ENCODE results near the gene KRTAP10-6.
A peak's percentile ranks its signal among the peaks of the same experiment; 100 is the strongest.
"Not testable (repeated sequence)": the region's sequence is repeated elsewhere in the genome, so short reads cannot be mapped to it uniquely, and the experiment has no call there.

KRTAP10-6 gene

DNA sequence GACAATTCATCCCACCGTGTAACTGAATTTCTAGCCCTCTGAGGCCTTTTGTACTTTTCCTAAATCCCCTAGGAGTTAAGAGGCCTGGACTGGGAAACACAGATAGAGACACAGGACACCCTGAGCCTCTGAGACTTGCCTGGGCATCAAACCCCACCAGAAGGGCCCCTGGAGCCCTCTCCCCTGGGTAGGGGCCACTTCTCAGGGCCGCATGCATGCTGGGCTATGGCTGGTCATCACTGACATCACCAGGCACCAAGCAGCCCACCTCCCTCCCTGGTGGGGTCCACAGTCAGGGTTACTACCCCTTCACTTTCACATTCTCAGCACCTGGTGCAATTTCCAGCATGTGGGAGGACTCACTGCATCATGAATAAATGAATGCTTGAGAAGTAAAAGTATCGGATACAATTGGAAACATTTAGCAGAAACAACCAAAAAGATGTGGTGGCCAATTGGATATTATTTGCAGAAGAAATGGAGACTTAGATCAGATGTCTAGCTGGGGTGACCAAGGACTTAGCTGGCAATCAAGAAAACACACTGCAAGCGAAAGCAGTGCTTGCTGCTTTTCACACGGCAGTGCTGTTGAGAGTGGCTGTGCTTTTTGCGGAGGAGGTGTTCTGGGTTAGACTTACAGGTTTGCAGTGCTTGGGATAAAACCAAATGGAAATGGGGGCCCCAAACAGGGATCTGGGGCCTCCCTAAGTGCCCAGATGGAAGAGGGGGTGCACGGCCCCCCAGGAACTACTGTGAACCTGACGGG is 7.1 kb upstream of the KRTAP10-6 start:
- no peak for DNase-seq (ENCODE audit: low spot score)

DNA sequence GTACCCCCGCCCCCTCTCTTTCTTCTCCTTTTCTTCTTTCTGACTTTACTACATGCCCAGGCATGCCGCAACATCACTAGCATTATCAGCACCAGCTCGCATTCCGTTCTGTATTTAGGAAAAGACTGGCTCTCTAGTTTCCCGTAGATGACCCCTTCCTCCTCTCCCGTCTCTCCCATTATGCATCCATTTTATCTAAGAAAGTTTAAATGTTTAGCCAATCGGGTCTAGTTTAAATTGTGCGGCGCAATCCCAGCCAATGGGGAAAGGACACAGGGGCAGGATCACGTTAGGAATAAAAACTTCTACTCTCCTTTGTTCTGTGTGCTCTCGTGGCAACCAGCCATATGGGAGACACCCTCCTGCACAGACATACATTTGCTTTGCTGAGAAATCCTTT is 5.8 kb upstream of the KRTAP10-6 start:
- DNase-seq (ENCODE audit: low spot score), result no peak

DNA sequence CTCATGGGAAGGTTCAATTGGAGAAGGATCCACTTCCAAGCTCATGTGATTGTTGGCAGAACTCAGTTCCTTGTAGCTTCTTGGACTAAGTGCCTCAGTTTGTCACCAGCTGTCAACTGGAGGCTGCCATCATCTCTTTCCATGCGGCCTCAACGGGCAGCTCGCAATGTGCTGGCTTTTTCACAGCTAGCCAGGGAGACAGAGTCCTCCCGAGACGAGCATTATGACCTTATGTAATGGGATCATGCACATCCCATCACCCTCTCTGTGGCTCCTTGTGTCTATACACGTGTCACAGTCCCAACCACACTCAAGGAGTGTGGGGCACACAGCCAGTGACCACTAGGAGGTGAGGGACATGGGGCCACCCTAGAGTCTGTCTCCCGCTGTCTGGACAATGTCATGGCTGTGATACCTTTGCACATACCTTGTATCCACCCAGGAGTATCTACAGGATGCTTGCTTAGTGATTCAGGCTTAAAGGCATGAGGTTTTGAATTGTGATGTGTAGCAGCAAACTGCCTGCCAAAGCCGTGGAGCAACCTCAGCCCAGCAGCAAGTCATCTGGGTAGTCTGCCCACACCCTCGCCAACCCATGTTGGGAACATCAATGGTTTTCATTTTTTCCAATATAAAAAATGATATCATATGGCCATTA is 3.9 kb upstream of the KRTAP10-6 start:
- DNase-seq (ENCODE audit: low spot score), result no peak

DNA sequence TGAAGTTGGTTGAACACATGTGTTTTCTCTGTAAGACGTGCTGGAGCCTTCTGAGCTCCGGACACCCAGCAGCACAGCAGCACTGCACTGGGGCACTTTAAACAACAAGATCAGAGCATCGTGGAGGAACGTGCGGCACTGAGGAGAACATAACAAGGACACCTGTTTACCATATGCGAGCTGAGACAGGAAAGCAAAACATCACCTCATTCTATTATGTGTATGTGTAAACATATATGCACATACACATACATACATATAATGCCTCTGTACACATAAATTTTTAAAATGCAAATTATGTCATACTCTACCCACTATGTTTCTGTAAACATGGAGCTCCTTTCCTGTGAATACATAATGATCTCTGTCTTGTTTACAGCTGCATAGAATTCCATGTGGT is 3.2 kb upstream of the KRTAP10-6 start:
- DNase-seq (ENCODE audit: low spot score), result no peak

DNA sequence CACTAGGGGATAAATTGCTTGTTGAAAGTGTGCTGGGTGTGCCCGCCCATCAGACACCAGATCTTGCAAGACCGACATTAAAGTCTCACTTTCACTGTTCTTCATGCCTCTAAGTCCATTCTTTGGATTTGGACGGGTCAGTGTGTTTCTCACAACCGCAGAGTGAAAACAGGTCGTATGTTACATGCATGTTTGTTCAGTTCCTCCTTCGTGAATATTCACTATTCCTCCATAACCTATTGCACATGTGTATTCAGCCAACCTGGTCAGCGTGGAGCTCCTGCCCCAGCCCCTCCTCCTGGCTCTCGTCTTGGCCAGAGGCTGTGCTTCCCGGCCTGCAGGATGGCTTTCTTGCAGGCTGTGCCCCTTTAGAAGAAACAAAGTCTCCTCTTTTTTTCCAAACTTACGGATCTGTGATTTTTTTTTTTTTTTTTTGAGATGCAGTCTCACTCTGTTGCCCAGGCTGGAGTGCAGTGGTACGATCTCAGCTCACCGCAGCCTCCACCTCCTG is 2.2 kb upstream of the KRTAP10-6 start:
- no peak for DNase-seq (ENCODE audit: low spot score)

DNA sequence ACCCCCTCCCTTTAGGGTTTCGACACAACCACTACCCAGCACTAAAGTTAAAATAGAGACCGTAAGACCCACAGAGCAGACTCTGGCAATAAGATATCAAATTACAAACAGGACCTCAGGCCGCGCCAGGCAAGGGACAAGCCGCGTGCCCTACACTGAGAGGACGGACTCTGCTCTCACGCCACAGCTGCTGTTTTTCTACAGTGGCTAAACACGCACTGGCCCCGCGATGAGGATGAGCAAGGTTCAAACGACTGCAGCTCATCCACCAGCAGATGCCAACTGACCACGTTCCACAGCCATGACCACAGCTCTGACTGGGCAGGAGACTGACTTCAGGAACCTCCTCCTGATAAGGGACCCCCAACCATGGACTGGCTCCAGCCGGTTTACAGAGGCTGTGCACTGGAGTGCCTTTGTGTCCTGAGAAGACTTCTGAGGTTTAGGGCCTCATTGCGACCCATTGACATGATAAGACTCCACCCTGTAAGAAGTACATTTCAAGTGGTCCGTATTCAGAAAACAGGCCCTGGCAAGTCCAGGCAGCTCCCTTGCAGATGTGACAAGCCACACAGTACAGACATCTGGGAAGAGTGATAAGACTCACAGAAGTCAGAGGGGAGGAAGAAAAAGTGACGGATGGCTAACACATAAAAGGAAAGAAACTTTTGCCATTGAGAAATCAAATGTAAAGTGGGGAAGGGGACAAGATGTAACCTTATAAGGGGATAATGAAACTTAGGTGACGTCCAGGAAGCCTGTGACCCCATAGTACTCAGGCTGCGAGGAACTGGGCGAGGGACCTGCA is 1.5 kb upstream of the KRTAP10-6 start:
- DNase-seq (ENCODE audit: low spot score), result peak; percentile 72

DNA sequence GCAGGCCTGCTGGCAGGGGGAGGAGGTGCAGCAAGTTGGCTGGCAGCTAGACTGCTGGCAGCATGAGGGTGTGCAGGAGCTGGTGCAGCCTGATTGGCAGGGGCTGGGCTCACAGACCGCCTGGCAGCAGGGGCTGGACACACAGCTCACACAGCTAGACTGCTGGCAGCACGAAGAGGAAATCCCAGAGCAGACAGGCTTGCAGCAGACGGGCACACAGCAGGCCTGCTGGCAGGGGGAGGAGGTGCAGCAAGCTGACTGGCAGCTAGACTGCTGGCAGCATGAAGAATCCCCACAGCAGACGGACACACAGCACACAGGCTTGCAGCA is 539 bp downstream of the KRTAP10-6 start:
- not testable (repeated sequence) for DNase-seq (ENCODE audit: low spot score)

DNA sequence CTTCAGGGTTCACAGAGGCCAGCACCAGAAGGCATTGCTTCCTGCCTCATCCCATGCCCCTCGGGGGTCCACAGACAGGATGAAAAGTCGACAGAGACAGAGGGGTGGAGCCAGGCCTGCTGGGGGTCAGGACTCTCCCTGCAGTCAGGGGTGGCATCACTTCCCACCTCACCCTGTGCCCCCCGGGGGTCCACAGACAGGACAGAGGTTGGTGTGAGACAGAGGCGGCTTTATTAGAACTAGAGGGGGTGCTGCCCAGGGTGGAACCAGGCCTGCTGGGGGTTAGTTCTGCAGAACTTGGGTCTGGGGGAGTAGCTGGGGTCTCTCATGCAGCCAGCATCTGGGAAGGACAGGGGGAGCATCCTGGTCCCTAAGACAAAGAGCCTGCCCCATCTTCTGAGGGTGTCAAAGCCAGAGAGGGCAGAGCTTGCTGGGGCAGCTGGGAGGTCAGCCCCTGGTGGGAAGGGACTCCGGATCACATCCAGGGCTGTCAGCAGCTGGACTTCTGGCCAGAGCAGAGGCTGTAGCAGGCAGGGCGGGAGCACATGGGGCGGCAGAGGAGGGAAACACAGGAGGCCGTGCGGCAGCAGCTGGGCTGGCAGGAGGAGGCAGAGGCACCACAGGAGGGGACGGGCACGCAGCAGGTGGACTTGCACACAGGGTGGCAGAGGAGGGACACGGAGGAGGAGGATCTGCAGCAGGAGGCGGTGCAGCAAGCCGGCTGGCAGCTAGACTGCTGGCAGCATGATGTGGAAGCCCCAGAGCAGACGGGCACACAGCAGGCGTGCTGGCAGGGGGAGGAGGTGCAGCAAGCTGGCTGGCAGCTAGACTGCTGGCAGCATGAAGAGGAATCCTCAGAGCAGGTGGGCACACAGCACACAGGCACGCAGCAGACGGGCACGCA is 1.2 kb downstream of the KRTAP10-6 start:
- DNase-seq (ENCODE audit: low spot score), result not testable (repeated sequence)

DNA sequence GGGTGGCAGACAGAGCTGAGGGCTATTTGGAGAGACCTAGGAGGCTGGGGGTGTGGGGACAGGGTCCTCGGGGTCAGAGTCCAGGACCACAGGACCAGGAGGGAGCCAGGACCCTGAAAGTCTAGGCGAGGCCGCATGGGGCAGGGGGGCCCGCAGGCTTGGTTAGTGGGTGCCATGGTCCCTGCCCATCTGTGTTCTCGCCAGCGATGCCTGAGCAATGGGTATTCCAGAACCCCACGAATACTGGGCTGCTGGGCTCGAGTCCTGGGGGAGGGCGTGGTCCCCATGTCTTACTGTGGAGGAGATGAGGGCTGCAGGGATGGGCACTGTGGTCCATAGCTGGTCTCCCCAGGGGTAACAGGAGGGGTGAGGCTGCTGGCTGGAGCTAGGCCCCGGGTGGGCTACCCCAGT is 2.0 kb downstream of the KRTAP10-6 start:
- no peak for DNase-seq (ENCODE audit: low spot score)

DNA sequence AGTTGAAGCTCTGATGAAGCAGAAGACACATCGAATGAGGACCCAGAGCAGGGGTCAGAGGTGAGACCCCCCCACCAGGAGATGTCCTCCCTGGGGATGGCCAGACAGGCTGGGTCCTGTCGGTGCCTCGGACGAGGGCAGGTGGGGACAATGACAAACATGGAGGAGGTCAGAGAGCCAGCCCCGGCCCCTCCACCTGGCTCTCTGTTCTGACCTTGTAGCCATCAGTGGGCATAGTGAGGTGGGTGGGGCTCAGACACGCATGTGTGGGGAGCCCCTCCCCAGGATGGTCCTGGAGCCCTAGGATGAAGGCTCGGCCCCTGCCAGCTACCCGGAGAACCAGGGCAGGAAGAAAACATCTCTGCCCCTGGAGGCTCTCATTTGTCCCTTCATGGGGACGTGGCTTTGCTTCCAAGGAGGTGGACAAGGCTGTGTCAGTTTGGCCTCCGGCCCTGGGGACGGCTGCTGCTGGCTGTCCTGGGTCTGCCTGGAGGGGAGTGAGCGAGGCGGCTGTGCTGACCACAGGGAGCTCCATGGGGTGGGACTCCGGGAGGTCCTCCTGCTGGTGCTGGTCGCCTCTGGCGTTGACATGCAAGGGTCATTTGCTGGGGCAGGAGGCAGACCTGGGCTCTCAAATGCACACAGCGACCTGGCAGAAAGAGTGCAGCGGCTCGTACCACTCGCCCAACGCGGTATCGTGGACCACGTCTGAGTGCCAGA is 2.6 kb downstream of the KRTAP10-6 start:
- DNase-seq (ENCODE audit: low spot score), result no peak

DNA sequence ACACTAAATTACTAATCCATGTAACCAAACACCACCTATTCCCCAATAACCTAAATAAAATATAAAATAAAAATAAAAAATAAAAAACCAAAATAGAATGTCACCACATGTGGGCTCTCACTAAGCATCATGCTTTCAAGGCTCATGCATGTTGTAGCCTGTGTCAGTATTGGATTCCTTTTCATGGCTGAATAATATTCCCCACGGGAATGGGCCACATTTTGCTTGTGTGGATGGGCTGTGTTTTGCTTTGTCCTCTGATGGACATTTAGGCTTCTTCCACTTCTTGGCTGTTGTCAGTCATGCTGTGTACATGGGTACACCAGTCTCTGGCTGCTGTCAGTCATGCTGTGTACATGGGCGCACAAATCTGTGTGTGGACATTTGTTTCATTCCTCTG is 3.2 kb downstream of the KRTAP10-6 start:
- no peak for DNase-seq (ENCODE audit: low spot score)

DNA sequence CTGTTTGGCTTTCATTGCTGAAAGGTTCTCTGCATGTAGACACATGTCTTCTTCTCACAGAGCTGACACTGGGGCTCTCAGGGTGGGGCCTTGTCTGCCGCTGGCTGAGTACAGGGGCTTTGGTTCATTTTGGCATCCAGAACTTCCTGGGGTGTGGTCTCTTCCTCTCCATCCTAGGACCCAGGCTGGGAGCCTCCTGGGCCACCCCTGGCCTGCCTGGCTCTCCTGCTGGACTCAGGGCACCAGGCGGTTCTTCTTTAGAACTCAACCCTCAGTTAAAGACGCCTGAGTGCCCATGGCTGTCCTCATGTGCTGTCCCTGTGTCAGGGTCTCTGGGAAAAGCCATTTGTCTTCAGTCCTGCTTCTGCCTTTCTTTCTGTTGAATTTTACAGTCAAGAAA is 6.4 kb downstream of the KRTAP10-6 start:
- no peak for DNase-seq (ENCODE audit: low spot score)

DNA sequence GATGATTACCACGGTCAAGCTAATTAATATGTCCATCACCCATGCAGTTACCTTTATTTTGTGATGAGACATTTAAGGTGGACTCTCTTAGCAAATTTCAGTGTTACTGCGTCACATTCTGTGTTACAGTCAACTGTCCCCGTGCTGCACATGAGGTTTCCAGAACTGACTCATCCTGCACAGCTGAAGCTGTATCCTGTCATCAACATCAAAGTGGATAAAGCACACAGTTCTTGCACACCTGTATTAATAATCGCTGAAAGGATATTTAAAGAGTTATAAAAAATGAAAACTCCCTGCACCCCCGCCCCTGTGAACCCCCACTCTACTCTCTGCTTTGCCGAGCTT is 8.5 kb downstream of the KRTAP10-6 start:
- no peak for DNase-seq (ENCODE audit: low spot score)

DNA sequence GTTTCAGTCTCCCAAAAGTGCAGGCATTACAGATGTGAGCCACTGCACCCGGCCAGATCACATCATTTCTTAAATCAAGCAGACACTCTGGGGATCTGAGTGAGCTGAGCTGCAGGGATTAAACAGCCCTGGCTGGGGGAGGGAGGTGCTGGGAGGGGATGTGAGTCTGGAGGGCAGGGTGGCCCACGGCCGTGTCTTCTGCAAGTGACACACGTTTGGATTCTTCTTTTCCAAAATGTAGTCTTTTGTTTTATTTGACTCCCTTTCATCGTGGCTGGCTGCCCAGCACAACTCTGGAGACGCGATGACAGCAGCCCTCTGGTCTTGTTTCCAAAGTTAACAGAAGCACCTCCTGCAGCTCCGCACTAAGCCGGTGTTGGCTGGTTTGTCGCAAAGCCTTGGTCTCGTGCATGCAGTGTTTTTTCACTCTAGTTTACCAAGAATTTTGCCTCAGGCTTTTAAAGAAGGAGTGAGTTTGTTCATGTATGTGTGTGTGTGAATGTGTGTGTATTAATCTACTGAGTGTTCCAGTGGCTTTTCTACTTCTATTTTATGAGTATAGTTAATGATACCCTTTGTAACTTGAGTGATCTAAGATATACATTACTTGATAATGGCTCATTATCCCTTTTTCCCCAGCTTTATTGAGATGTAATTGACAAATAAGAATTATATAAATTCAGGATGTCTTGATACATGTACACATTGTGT is 9.1 kb downstream of the KRTAP10-6 start:
- DNase-seq (ENCODE audit: low spot score), result no peak

DNA sequence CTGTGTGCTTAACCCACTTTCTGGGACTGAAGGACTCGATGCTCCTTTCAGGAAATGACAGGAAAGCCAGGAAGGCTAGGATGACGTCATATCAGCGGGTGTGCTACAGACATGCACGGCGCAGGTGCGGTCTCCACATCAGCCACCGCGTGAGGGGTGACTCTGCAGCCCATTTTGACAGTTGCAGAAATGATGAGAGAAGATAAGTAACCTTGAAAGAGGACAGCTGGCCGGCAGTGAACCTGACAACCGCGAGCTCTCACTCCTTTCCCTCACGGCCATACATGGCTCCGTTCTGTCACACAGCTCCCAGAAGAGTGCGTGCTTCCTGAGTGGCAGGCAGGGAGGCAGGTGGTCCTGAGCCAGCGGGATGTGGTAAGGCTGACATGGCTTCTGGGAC is 10.2 kb downstream of the KRTAP10-6 start:
- no peak for DNase-seq (ENCODE audit: low spot score)

DNA sequence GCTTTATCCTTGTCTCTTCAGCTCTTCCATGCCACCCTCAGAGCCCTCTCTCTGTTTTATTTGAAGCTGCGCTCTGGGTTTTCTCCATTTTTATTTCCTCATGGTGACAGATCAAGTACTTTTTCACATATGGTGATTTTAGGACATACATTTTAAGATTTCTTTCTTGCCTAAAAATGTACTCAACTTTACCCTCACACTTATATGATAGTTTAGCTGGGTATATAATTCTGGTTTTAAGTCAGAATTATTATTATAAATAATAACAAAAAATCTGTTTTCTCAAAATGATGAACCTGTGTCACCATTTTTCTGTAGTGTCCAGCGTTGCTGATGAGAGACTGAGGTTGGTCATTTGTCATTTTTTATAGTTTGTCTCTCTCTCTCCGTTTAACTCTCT is 11.1 kb downstream of the KRTAP10-6 start:
- no peak for DNase-seq (ENCODE audit: low spot score)

DNA sequence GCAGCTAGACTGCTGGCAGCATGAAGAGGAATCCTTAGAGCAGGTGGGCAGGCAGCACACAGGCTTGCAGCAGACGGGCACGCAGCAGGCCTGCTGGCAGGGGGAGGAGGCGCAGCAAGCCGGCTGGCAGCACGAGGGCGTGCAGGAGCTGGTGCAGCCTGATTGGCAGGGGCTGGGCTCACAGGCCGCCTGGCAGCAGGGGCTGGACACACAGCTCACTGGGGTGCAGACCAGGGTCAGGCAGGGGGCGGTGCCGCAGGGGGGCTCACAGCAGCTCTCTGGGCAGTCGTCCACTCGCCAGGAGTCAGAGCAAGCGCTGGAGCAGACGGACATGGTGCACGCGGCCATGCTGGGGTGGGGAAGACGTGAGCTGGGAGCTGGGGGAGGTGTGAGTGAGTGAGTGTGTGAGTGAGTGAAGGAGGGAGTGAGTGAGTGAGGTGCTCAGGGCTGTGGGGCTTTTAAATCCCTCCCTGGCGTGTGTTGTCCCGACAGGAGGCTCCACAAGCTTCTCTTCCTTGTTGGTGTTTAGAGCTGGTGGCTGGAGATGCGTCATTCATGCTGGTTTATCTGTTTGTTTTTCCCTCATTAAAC is 12.0 kb downstream of the KRTAP10-6 start, which contains the start of gene KRTAP10-5:
Gene KRTAP10-5 (minus strand): TSS at position 374 of the 591 bp plus-strand sequence. CDS start 26 bp downstream, at position 348.
- not testable (repeated sequence) for DNase-seq (ENCODE audit: low spot score)

DNA sequence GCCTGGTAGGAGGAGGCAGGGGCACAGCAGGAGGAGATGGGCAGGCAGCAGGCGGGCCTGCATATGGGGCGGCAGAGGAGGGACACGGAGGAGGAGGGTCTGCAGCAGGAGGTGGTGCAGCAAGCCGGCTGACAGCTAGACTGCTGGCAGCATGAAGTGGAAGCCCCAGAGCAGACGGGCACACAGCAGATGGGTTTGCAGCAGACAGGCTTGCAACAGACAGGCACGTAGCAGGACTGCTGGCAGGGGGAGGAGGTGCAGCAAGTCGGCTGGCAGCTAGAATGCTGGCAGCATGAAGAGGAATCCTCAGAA is 12.5 kb downstream of the KRTAP10-6 start:
- DNase-seq (ENCODE audit: low spot score), result no peak

DNA sequence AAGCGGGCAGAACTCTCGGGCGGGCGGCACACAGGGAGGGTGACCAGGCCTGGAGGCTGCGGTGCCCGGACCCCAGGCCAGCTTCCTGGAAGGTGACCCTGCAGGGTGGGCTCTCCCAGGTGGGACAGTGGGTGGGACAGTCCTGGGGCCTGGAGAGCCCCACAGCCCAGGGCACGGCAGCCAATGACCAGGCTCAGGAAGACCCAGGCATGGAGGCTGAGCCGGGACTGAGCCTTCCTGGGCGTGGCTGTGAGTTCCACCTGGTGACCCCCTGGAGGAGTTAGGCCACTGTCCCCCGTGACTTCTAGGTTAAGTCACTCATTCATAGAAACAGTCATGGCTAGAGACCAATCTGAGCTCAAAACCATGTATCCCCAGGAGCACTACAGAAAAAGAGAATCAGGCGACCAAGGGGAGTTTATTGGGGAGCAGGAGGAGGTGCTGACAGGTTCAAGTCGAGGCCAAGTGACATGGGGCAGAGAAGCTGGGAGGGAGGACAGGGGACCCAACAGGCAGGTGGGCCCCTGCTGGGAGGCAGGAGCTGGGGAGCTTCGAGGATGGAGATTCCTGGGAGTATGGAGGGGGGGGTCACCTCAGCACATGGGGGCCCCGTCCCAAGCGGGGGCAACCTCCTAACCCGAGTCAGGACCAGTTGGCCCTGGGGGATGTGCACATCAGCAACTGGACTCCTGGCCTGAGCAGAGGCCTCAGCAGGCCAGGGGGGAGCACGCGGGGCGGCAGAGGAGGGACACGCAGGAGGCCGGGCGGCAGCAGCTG is 13.1 kb downstream of the KRTAP10-6 start:
- DNase-seq (ENCODE audit: low spot score), result no peak

Data from hematopoietic multipotent progenitor cell treated with erythropoietin and hydrocortisone succinate and interleukin-3 and kit ligand, for 17 days (in vitro differentiated cells).